ENCODE data around the gene LRRN2. TPM values are rescaled to one million over a fixed set of nuclear protein-coding genes. Genes with fewer than 3 reads are reported as not detected.

The LRRN2 gene
- total and polyA plus RNA-seq, 2 of the 8 experiments (the other 6 are each of a cell fraction or from before 2014, with no cell fraction given): 1.8 to 2.3 TPM

GRCh38 chr1:204673209-204673608, 12.3 kb downstream of the LRRN2 start (continued):
- TF ChIP-seq CHD7 (IDR thresholded peaks at IDR 0.05; ENCODE audit: insufficient replicate concordance, low read length) (no peak), KDM5A (IDR thresholded peaks at IDR 0.05; ENCODE audit: low read length) (no peak), YY1 (IDR thresholded peaks at IDR 0.05; ENCODE audit: low read depth, low read length) (no peak), BRCA1 (IDR thresholded peaks at IDR 0.05; ENCODE audit: low read depth, low read length) (no peak), BACH1 (IDR thresholded peaks at IDR 0.05; ENCODE audit: low read length) (no peak), KDM1A (IDR thresholded peaks at IDR 0.05; ENCODE audit: borderline replicate concordance, low read length) (no peak), BCL11A (IDR thresholded peaks at IDR 0.05; ENCODE audit: low read depth in 2 of 2, low read length in 2 of 2) (no peak), ASH2L (IDR thresholded peaks at IDR 0.05; ENCODE audit: low read length) (no peak), SUZ12 (IDR thresholded peaks at IDR 0.05; ENCODE audit: low read length) (no peak), CTCF (IDR thresholded peaks at IDR 0.05; ENCODE audit: control extremely low read depth in 1 of 3, insufficient read depth in 1 of 3, low read depth in 1 of 3, low read length in 3 of 3) (no peak)
